Daoy (cell line): ENCODE results near the gene MED8. TPM values are rescaled to one million over a fixed set of nuclear protein-coding genes. Genes with fewer than 3 reads are reported as not detected.

Experiments
- DNase-seq: peaks from one replicate; pipeline ENCODE4 v3.0.0-alpha.2; 2015; ENCODE audit warnings: low read depth
- total RNA-seq: library from RNA; depleted of rRNA; stranded (reverse); fragments of >200 nt; shearing (Covaris generic); gene quantifications from 2 replicates; pipeline ENCODE4 v1.2.3, GENCODE V29; 2014; rRNA removed

Gene MED8
- 95.8 and 101 TPM in 2 replicates for total RNA-seq

GRCh38 chr1:43389326-43390313 is at the start of gene MED8, which contains the start of gene SZT2:
Gene MED8 (minus strand): TSS chr1:43389800. CDS start chr1:43389764, 36 bp downstream.
Gene SZT2 (plus strand): TSS chr1:43389899. CDS start chr1:43389969, 70 bp downstream.
- peak; percentile 95 for DNase-seq

GRCh38 chr1:43438953-43439581 is 49.5 kb upstream of the MED8 start:
- DNase-seq: no peak

GRCh38 chr1:43438576-43438952 is 49.0 kb upstream of the MED8 start:
- no peak for DNase-seq

GRCh38 chr1:43438006-43438405 is 48.4 kb upstream of the MED8 start:
- no peak for DNase-seq

- DNase-seq: no peak
These were observed 47.7 kb upstream of the MED8 start for GRCh38 chr1:43437031-43437973.

- no peak for DNase-seq
These were observed 46.8 kb upstream of the MED8 start for GRCh38 chr1:43436371-43436770.

- no peak for DNase-seq
These were observed 45.8 kb upstream of the MED8 start for GRCh38 chr1:43435146-43436145.

GRCh38 chr1:43434256-43434655 is 44.7 kb upstream of the MED8 start:
- no peak for DNase-seq

GRCh38 chr1:43432907-43433306 is 43.3 kb upstream of the MED8 start:
- no peak for DNase-seq

- DNase-seq: no peak
These were observed 42.7 kb upstream of the MED8 start for GRCh38 chr1:43432171-43432860.

GRCh38 chr1:43431676-43432075 is 42.1 kb upstream of the MED8 start:
- no peak for DNase-seq

- DNase-seq: no peak
These were observed 41.2 kb upstream of the MED8 start for GRCh38 chr1:43430831-43431230.

GRCh38 chr1:43427941-43428340 is 38.3 kb upstream of the MED8 start:
- DNase-seq: no peak

- no peak for DNase-seq
These were observed 37.9 kb upstream of the MED8 start for GRCh38 chr1:43427524-43427923.

GRCh38 chr1:43426221-43426620 is 36.6 kb upstream of the MED8 start:
- no peak for DNase-seq

GRCh38 chr1:43425045-43425444 is 35.4 kb upstream of the MED8 start:
- no peak for DNase-seq

GRCh38 chr1:43423672-43424550 is 34.3 kb upstream of the MED8 start:
- DNase-seq: no peak

GRCh38 chr1:43422995-43423671 is 33.5 kb upstream of the MED8 start:
- no peak for DNase-seq
